HCT116 (cell line): ENCODE measurements around the gene SPNS1. TPM values are rescaled to one million over a fixed set of nuclear protein-coding genes. Genes with fewer than 3 reads are reported as not detected.
"Not testable (repeated sequence)": the region's sequence is repeated elsewhere in the genome, so short reads cannot be mapped to it uniquely, and the experiment has no call there.

Experiments used
- ATAC-seq: fragments of 200-7000 bp; cut with Tn5 transposase; 2 replicates; pipeline ENCODE4 v1.9.1; 2020; ENCODE audit warnings: mild to moderate bottlenecking, moderate library complexity
- BruUV-seq: library from RNA; stranded (reverse); fragments of 400-500 nt; replicated peaks from 2 replicates; lab custom pipeline; 2021; lab: Mats Ljungman, UMichigan
- CTCF ChIA-PET: fragments of 300-600 bp; sonication (Branson Sonifier 250); formaldehyde crosslinking; loops from one replicate; lab custom pipeline; 2021; ENCODE audit warnings: antibody characterized with exemption; lab: Charles Lee
- POLR2A ChIA-PET: fragments of 300-600, 350-600 bp; sonication (Branson Sonifier 250); formaldehyde crosslinking; loops from one replicate; lab custom pipeline; 2021; ENCODE audit warnings: antibody characterized with exemption; lab: Charles Lee
- RAD21 ChIA-PET, 2 experiments: fragments of 300-600 bp; sonication (Branson Sonifier 250); formaldehyde crosslinking; loops; one replicate each; lab custom pipeline; 2023; ENCODE audit warnings: low total read pairs in 2 of 2; ENCODE audit not compliant: uncharacterized antibody in 2 of 2, unreplicated experiment in 2 of 2, low non-redundant PET in 1 of 2; lab: Charles Lee
- DNase-seq: peaks from one replicate; pipeline ENCODE4 v3.0.0-alpha.2; 2010; ENCODE audit warnings: low read depth, low spot score
- H2AFZ ChIP-seq: fragments of 200-600 bp; shearing (Covaris generic), sonication (generic); 2 replicates; pipeline ENCODE4 v1.6.1; 2017; ENCODE audit warnings: low read depth, mixed run types, mixed read lengths, antibody characterized with exemption, low read length; ENCODE audit not compliant: poor library complexity, severe bottlenecking
- H3K27ac ChIP-seq: 2 replicates; pipeline ENCODE4 v1.5.1; 2012; ENCODE audit warnings: low read depth, low read length
- H3K27me3 ChIP-seq: fragments of 200-600 bp; sonication (generic); 2 replicates; pipeline ENCODE4 v1.6.1; 2016; ENCODE audit warnings: mixed run types, low read length, mixed read lengths; ENCODE audit not compliant: insufficient read depth
- H3K36me3 ChIP-seq, 2 experiments: fragments of 200-500 bp in 1 of 2; fragments of 200-600 bp in 1 of 2; sonication (Bioruptor generic) in 1 of 2; sonication (generic) in 1 of 2; 2 replicates each; pipeline versions ENCODE4 v1.5.1 to v1.6.1; 2014 to 2016; ENCODE audit warnings: low read length in 2 of 2, inconsistent platforms in 1 of 2, mixed read lengths in 1 of 2, mixed run types in 1 of 2; ENCODE audit not compliant: insufficient read depth in 2 of 2, control insufficient read depth in 1 of 2
- H3K4me1 ChIP-seq, 2 experiments: fragments of 200-600 bp in 1 of 2; sonication (generic) in 1 of 2; 2 replicates each; pipeline versions ENCODE4 v1.5.1 to v1.6.1; 2012 to 2017; ENCODE audit warnings: low read length in 2 of 2, inconsistent platforms in 1 of 2, mild to moderate bottlenecking in 1 of 2, mixed read lengths in 1 of 2, mixed run types in 1 of 2, moderate library complexity in 1 of 2; ENCODE audit not compliant: insufficient read depth in 2 of 2, control insufficient read depth in 1 of 2
- H3K4me2 ChIP-seq: fragments of 200-600 bp; sonication (generic); 2 replicates; pipeline ENCODE4 v1.6.1; 2017; ENCODE audit warnings: mixed run types, low read length, mixed read lengths
- H3K4me3 ChIP-seq, 2 experiments: fragments of 200-600 bp in 1 of 2; sonication (generic) in 1 of 2; replicated peaks in 1 of 2; 2 replicates each; pipeline ENCODE4 v1.5.1; 2011 to 2016; ENCODE audit warnings: low read length in 2 of 2, control low read depth in 1 of 2, low read depth in 1 of 2, mild to moderate bottlenecking in 1 of 2, mixed read lengths in 1 of 2, mixed run types in 1 of 2
- H3K79me2 ChIP-seq: fragments of 200-600 bp; sonication (generic); 2 replicates; pipeline ENCODE4 v1.6.1; 2017; ENCODE audit warnings: mild to moderate bottlenecking, mixed run types, low read length, moderate library complexity, mixed read lengths; ENCODE audit not compliant: insufficient read depth
- H3K9ac ChIP-seq: fragments of 200-600 bp; sonication (generic); 2 replicates; pipeline ENCODE4 v1.6.1; 2016; ENCODE audit warnings: low read length, mixed read lengths
- H3K9me2 ChIP-seq: fragments of 200-600 bp; sonication (generic), shearing (Covaris generic); 2 replicates; pipeline ENCODE4 v1.6.1; 2017; ENCODE audit warnings: mixed run types, mild to moderate bottlenecking, moderate library complexity; ENCODE audit not compliant: insufficient read depth
- H3K9me3 ChIP-seq, 2 experiments: fragments of 200-500 bp in 1 of 2; fragments of 200-600 bp in 1 of 2; sonication (Bioruptor generic) in 1 of 2; sonication (generic) in 1 of 2; 2 replicates each; pipeline ENCODE4 v1.6.1; 2014 to 2017; ENCODE audit warnings: low read length in 2 of 2, mixed read lengths in 2 of 2, inconsistent platforms in 1 of 2, low read depth in 1 of 2, mild to moderate bottlenecking in 1 of 2, mixed run types in 1 of 2, moderate library complexity in 1 of 2; ENCODE audit not compliant: control insufficient read depth in 1 of 2, insufficient read depth in 1 of 2
- H4K20me1 ChIP-seq: fragments of 200-600 bp; sonication (generic), shearing (Covaris generic); 2 replicates; pipeline ENCODE4 v1.6.1; 2017; ENCODE audit warnings: mixed run types, mild to moderate bottlenecking, moderate library complexity; ENCODE audit not compliant: insufficient read depth
- CEBPB ChIP-seq: IDR thresholded peaks from 2 replicates; pipeline ENCODE4 v1.6.1; 2012; ENCODE audit warnings: low read depth
- CTCF ChIP-seq, 3 experiments: fragments of 200-600 bp in 1 of 3; sonication (generic) in 1 of 3; IDR thresholded peaks in 2 of 3; conservative IDR thresholded peaks in 1 of 3; 2 replicates each; pipeline ENCODE4 v1.5.1; 2012 to 2017; ENCODE audit warnings: low read depth in 2 of 3, low read length in 2 of 3, antibody characterized with exemption in 1 of 3, borderline replicate concordance in 1 of 3, control low read depth in 1 of 3, mild to moderate bottlenecking in 1 of 3, mixed read lengths in 1 of 3, mixed run types in 1 of 3, moderate library complexity in 1 of 3; ENCODE audit not compliant: insufficient read depth in 1 of 3
- JUND ChIP-seq: IDR thresholded peaks from 2 replicates; pipeline ENCODE4 v1.6.1; 2012
- TCF7L2 ChIP-seq: IDR thresholded peaks from 2 replicates; pipeline ENCODE4 v1.7.0; 2011; ENCODE audit warnings: borderline replicate concordance, inconsistent platforms; ENCODE audit not compliant: insufficient read depth, insufficient read length; ENCODE audit errors: extremely low read depth
- intact Hi-C: fragments of 100-400 bp; cut with micrococcal nuclease; formaldehyde crosslinking; loops from 2 replicates; pipeline ENCODE4 v1.10.0; 2022
- total RNA-seq: library from RNA; stranded (reverse); gene quantifications from one replicate; pipeline ENCODE4 v1.2.1, GENCODE V29; 2021; ENCODE audit not compliant: unreplicated experiment

Gene SPNS1
- total RNA-seq, 1 experiment from 2014 or later = 32.3 TPM

- TF ChIP-seq CTCF (IDR thresholded peaks at IDR 0.05 in 2 of 3, conservative IDR thresholded peaks at IDR 0.05 in 1 of 3; ENCODE audit: borderline replicate concordance in 1 of 3, insufficient read depth in 1 of 3, low read depth in 2 of 3, low read length in 2 of 3) (no peak), CEBPB (no peak), TCF7L2 (no peak), JUND (no peak)
Observed at GRCh38 chr16:29000019-29000418, 25.4 kb downstream of the SPNS1 start (continued).

- RAD21 ChIA-PET, BruUV-seq, H2AFZ ChIP-seq, H3K79me2 ChIP-seq, H3K4me2 ChIP-seq, H3K9me3 ChIP-seq, intact Hi-C loops, H3K4me1 ChIP-seq, POLR2A ChIA-PET, H3K36me3 ChIP-seq, ATAC-seq, H3K9me2 ChIP-seq, H4K20me1 ChIP-seq, H3K4me3 ChIP-seq, H3K27me3 ChIP-seq, H3K27ac ChIP-seq, DNase-seq, H3K9ac ChIP-seq, CTCF ChIA-PET: not testable (repeated sequence)
Observed at GRCh38 chr16:29004496-29005139, 30.0 kb downstream of the SPNS1 start.
